GM18517 (cell line): Measurements from ENCODE around the gene ULK3.

Experiments used
- ATAC-seq: cut with Tn5 transposase; IDR thresholded peaks from one replicate; pipeline ENCODE4 v1.9.1; 2021; ENCODE audit warnings: mild to moderate bottlenecking, moderate library complexity; ENCODE audit not compliant: unreplicated experiment

ULK3 gene

GRCh38 chr15:74868059-74868458, 25.1 kb upstream of the ULK3 start:
- no peak for ATAC-seq

- ATAC-seq: no peak
These were observed 24.6 kb upstream of the ULK3 start for GRCh38 chr15:74867466-74868038.

GRCh38 chr15:74866090-74866489, 23.1 kb upstream of the ULK3 start:
- no peak for ATAC-seq

GRCh38 chr15:74865316-74865715, 22.4 kb upstream of the ULK3 start:
- ATAC-seq: no peak

GRCh38 chr15:74864296-74864695, 21.3 kb upstream of the ULK3 start:
- ATAC-seq: no peak

- ATAC-seq: no peak
These were observed 20.5 kb upstream of the ULK3 start for GRCh38 chr15:74863239-74864056.

- no peak for ATAC-seq
These were observed 15.4 kb upstream of the ULK3 start for GRCh38 chr15:74858369-74858740.

GRCh38 chr15:74857671-74858368, 14.9 kb upstream of the ULK3 start:
- ATAC-seq: no peak

- ATAC-seq: no peak
These were observed 14.2 kb upstream of the ULK3 start for GRCh38 chr15:74857082-74857655.

GRCh38 chr15:74856537-74856936, 13.6 kb upstream of the ULK3 start:
- ATAC-seq: no peak

GRCh38 chr15:74855857-74856256, 12.9 kb upstream of the ULK3 start:
- ATAC-seq: no peak

- no peak for ATAC-seq
These were observed 11.6 kb upstream of the ULK3 start for GRCh38 chr15:74854453-74855022.

- no peak for ATAC-seq
These were observed 9.0 kb upstream of the ULK3 start for GRCh38 chr15:74851960-74852359.

GRCh38 chr15:74850393-74850792, 7.4 kb upstream of the ULK3 start:
- ATAC-seq: no peak

GRCh38 chr15:74847432-74847831, 4.5 kb upstream of the ULK3 start:
- no peak for ATAC-seq

GRCh38 chr15:74845581-74845980, 2.6 kb upstream of the ULK3 start:
- no peak for ATAC-seq

GRCh38 chr15:74845208-74845568, 2.2 kb upstream of the ULK3 start:
- ATAC-seq: no peak

GRCh38 chr15:74844319-74845207, 1.6 kb upstream of the ULK3 start:
- ATAC-seq: no peak

- ATAC-seq: no peak
These were observed 939 bp upstream of the ULK3 start for GRCh38 chr15:74843891-74844299.

GRCh38 chr15:74843445-74843828, 481 bp upstream of the ULK3 start:
- ATAC-seq: no peak
